Epidermal melanocyte (primary cell): ENCODE data around the gene ZNF800.
"Not testable (repeated sequence)": the region's sequence is repeated elsewhere in the genome, so short reads cannot be mapped to it uniquely, and the experiment has no call there.

Experiments
- DNase-seq: peaks from one replicate; pipeline ENCODE4 v3.0.0; 2011; ENCODE audit warnings: low spot score; ENCODE audit not compliant: insufficient read length

The ZNF800 gene

DNA sequence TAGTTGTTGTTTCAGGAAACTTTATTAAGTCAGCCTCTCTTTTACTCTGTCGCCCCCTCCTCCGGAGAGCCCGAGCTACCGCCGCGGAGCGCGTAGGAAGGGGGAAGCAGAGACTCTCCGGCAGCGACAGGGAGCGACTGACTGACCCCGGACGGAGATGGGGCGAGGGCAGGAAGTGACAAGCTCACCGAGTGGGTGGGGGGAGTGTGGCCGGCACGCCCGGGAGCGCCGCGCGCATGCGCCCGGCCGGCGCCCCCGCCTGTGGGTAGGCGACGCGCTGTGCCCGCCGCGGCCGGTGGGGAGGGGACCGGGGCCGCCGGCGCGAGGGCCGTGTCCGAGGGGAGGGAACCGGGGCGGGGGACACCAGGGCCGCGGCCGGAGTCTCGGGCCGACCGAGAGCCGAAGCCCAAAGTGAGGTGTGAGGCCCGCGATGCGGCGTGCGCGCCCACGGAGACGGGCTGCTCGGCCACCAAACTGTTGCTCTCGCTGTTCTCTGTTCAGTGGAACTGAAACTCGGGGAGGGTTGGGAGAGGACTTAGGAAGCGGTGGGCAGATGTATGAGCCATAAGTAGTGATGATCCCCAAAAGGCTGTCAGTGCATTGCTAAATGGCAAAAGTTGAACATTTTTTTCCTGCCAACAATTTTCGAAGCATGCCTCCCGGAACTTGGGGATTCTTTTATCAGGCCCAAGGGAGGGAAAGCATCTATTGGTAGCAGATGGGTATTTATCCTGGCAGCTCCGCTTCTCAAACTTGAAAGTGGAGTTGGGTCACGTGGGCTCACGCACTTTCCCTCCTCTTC, at the start of gene ZNF800:
TSS of gene ZNF800 (minus strand) at position 143 of the 802 bp plus-strand sequence. CDS start 1,151 bp downstream, outside the sequence.
- peak; percentile 84 for DNase-seq

GRCh38 chr7:127440206-127440605, 47.7 kb upstream of the ZNF800 start:
- no peak for DNase-seq

- DNase-seq, result no peak
Observed at GRCh38 chr7:127438836-127439235, 46.3 kb upstream of the ZNF800 start.

GRCh38 chr7:127437837-127438236, 45.3 kb upstream of the ZNF800 start:
- DNase-seq, result no peak

DNA sequence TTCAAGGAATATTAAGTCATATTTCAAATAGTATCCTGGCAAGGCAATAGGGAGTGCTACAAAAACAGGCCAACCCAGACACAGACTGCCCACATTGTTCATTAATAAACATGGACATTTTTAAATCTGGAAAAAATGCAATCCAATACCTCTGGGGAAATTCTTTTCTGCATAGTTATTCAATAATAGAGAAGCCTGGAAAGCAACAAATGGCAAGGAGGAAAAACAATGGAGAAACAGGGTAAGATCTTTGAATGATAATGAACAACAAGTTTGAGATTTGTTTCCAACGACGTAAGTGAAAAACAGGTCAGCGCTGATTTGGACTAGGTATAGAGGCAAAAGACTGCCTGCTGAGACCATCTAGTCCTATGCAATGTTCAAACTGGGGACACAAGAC, 44.7 kb upstream of the ZNF800 start:
- DNase-seq, result no peak

- DNase-seq, result not testable (repeated sequence)
Observed at GRCh38 chr7:127429281-127429680, 36.8 kb upstream of the ZNF800 start.

DNA sequence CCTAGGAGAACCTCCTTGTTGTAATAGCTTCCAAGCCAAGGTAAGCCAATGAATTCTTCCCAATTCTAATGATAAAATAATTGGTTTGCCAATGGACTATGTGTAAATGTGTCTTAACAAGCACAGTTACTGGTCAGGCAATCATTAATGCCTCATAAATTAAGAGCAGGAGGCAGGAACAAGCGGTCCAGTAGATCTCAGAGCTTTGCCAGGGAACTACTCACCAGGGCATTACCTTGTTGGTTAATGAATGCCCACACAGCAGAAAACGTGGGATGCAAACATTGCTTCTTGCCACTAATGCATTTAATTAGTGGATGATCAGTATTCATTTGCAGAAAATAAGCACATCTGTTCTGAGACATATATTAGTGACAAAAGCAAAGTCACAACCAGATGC, 26.7 kb upstream of the ZNF800 start:
- no peak for DNase-seq

DNA sequence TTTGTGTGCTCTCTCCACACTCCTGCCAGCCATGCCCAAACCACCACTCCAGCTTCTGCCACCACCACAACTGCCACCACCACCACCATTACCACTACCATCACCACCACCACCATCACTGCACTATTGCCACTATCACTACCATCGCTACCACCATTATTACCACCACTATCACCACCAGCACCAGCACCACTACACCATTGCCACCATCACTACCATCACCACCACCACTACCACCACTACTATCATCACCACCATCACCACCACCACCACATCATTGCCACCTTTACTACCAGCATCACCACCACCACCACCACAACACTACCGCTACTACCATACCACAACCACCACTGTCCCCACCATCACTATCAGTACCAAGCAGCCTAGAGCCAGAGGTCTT, 26.0 kb upstream of the ZNF800 start:
- no peak for DNase-seq

- DNase-seq, result no peak
Observed at GRCh38 chr7:127417346-127417745, 24.8 kb upstream of the ZNF800 start.

DNA sequence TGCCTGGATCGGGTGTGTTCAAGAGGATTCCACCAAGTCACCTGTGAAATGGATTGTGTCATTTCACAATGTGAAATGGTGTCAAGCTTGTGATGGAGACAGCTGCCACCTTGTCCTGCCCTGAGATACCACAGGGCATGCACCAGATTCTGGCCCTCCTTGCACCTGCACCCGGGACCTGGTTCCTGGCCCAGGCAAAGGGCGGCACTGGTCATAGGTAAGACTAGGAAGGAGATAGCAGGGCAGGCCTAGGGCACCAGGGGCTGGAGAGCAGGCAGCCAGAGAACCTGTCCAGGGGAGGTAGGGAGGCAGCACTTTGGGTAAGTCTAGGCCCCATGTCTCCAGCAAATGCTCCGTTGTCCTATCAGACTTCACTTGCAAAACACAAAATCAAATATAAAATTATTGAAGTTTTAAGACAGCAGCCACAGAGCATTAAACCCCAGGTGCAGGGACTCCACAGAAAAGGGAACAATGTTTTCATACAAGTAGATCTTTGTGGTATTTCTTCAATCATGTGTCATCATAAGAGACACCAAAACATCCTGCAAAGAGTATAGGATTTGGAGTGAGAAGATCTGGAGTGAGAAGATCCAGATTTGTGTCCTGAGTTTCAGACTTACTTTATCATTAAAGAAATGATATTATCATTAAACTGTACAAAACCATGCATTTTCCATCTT, 22.7 kb upstream of the ZNF800 start:
- no peak for DNase-seq

- no peak for DNase-seq
Observed at GRCh38 chr7:127413962-127414361, 21.5 kb upstream of the ZNF800 start.

DNA sequence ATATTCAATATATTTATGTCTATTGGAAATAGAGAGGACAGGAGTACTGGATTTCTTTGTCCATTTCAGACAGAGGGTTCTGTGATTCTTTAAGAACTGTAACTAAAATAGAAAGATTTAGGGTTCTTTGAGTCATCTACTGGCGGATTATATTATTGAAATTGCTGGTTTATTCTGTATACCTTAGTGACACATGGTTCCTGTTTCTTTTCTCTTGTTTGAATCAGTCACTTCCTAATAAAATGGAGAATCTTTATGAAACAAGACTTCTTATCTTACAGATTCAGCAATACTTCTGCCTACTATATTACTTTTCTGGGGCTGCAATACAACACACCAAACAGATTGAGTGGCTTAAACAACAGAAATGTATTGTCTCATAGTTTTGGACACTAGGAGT, 20.8 kb upstream of the ZNF800 start:
- DNase-seq, result no peak

DNA sequence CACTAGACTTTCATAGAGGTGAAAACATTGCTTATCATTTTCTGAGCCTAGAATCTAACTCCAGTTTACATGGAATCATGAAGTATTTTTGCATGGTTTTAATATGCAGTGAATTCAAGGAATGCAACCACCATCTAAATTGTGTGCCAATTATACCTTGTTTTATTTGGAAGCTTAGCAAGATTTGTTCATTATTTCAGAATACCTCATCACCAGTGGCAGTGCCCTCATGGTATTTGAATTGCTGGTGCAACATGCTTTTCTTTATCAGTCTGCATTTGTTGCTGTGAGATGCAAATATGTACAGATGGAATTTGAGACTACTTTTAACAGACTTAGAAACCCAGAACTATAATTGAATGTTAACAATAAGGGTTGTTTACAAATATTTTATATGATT, 18.7 kb upstream of the ZNF800 start:
- no peak for DNase-seq

- DNase-seq, result no peak
Observed at GRCh38 chr7:127409629-127410028, 17.1 kb upstream of the ZNF800 start.

- DNase-seq, result no peak
Observed at GRCh38 chr7:127404286-127405072, 12.0 kb upstream of the ZNF800 start.

DNA sequence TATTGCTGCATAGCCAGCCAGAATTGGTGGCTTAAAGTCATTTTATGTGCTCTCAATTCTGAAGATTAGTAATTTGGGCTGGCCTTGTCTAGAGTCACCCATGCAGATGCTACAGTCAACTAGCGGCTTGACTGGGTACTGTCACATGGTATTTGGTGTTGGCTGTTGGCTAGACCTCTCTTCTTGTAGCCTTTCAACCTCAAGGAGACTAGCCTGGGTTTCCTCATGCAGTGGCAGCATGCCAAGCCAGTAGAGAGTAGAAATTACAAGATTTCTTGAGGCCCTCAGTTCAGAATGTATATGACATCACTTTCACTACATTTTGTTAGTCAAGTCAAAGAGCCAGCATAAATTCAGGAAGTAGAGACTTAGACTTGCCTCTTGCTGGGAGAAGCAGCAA, 3.7 kb upstream of the ZNF800 start:
- DNase-seq, result no peak

- DNase-seq, result not testable (repeated sequence)
Observed at GRCh38 chr7:127395104-127395503, 2.6 kb upstream of the ZNF800 start.

GRCh38 chr7:127393368-127394058, 1.0 kb upstream of the ZNF800 start:
- DNase-seq, result no peak

DNA sequence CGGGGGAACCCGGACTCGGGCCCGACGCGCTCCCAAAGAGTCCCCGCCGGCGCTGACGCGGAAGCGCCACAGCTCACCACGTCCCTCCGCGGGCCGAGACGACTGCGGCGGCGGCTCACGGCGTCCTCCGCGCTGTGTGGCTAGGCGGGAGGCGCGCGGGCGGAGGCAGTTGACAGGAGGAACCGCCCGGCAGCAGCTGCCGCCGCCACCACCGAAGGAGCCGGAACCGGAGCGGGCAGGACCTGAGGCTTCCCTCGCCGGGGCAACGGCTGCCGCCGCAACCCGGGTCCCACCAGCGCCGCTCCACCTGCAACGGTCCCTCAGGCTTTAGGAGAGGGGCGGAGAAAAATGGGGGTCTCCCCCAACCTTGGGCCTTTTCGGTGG, 334 bp downstream of the ZNF800 start:
- no peak for DNase-seq

GRCh38 chr7:127391591-127392181, 822 bp downstream of the ZNF800 start:
- no peak for DNase-seq
